GM23248 (cell line): ENCODE results near the gene SMPDL3B.

Source experiments
- EZH2 ChIP-seq: fragments of 200-600 bp; sonication (generic); IDR thresholded peaks from 2 replicates; pipeline ENCODE4 v1.6.1; 2018; ENCODE audit warnings: antibody characterized with exemption, mild to moderate bottlenecking; ENCODE audit not compliant: insufficient read depth, poor library complexity, severe bottlenecking
- EZH2phosphoT487 ChIP-seq: fragments of 200-600 bp; sonication (generic); IDR thresholded peaks from 2 replicates; pipeline ENCODE4 v1.6.1; 2018; ENCODE audit warnings: antibody characterized with exemption, moderate library complexity, mild to moderate bottlenecking, low read depth; ENCODE audit not compliant: insufficient read depth

- TF ChIP-seq EZH2 (no peak), EZH2phosphoT487 (no peak)
Observed at GRCh38 chr1:27922272-27922671, 12.5 kb upstream of the SMPDL3B start.
